Tibial nerve (tissue), 3 donors: ENCODE measurements around the gene REG3A.

Experiments used
- POLR2A ChIP-seq, 2 donors: fragments of 450-650 bp; IDR thresholded peaks; one replicate each; pipeline ENCODE4 v1.6.1; 2017; ENCODE audit warnings: antibody characterized with exemption in 2 of 2, mild to moderate bottlenecking in 2 of 2, moderate library complexity in 2 of 2
- TF ChIP-seq, protein P1 (sequence below), 5 experiments: fragments of 200-600 bp in 3 of 5; fragments of 450-650 bp in 2 of 5; sonication (generic) in 3 of 5; IDR thresholded peaks; one replicate each; pipeline ENCODE4 v1.5.1; 2016 to 2019; ENCODE audit warnings: antibody characterized with exemption in 5 of 5, mild to moderate bottlenecking in 3 of 5, moderate library complexity in 2 of 5

DNA sequence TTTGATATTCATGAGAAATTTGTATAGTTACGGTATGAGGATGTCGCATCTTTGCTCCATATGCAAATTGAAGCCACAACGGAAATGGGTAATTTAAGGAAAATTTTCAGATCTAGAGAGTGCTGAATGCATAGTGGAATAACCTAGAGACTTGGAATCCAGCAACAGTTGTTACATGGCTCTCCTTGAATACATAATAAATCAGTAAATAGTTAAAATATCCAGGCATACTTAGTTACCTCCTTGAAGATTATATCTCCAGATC, 33.9 kb downstream of the REG3A start:
- TF ChIP-seq, protein P1, sequence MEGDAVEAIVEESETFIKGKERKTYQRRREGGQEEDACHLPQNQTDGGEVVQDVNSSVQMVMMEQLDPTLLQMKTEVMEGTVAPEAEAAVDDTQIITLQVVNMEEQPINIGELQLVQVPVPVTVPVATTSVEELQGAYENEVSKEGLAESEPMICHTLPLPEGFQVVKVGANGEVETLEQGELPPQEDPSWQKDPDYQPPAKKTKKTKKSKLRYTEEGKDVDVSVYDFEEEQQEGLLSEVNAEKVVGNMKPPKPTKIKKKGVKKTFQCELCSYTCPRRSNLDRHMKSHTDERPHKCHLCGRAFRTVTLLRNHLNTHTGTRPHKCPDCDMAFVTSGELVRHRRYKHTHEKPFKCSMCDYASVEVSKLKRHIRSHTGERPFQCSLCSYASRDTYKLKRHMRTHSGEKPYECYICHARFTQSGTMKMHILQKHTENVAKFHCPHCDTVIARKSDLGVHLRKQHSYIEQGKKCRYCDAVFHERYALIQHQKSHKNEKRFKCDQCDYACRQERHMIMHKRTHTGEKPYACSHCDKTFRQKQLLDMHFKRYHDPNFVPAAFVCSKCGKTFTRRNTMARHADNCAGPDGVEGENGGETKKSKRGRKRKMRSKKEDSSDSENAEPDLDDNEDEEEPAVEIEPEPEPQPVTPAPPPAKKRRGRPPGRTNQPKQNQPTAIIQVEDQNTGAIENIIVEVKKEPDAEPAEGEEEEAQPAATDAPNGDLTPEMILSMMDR (IDR thresholded peaks at IDR 0.05), result no peak
- no peak for TF ChIP-seq POLR2A (IDR thresholded peaks at IDR 0.05)
